GM23248 (cell line): ENCODE data around the gene HLA-A. TPM values are rescaled to one million over a fixed set of nuclear protein-coding genes. Genes with fewer than 3 reads are reported as not detected.

ENCODE experiments used
- DNase-seq: peaks from one replicate; pipeline ENCODE4 v3.0.0-alpha.2; 2015
- H2AFZ ChIP-seq: fragments of 200-600 bp; sonication (generic); 2 replicates; pipeline ENCODE4 v1.6.1; 2016; ENCODE audit warnings: antibody characterized with exemption
- H3F3A ChIP-seq: fragments of 200-600 bp; sonication (generic); 2 replicates; pipeline ENCODE4 v1.6.1; 2016; ENCODE audit warnings: mild to moderate bottlenecking, antibody characterized with exemption, mixed run types; ENCODE audit not compliant: insufficient read depth
- H3K27ac ChIP-seq: fragments of 200-600 bp; sonication (generic); 2 replicates; pipeline ENCODE4 v1.5.1; 2016; ENCODE audit warnings: mild to moderate bottlenecking
- H3K27me3 ChIP-seq: fragments of 200-600 bp; sonication (generic); replicated peaks from 2 replicates; pipeline ENCODE4 v1.6.1; 2016; ENCODE audit warnings: mild to moderate bottlenecking; ENCODE audit not compliant: insufficient read depth
- H3K36me3 ChIP-seq: fragments of 200-600 bp; sonication (generic); 2 replicates; pipeline ENCODE4 v1.6.1; 2016; ENCODE audit warnings: low read depth, mild to moderate bottlenecking
- H3K4me1 ChIP-seq: fragments of 200-600 bp; sonication (generic); 2 replicates; pipeline ENCODE4 v1.6.1; 2016; ENCODE audit warnings: mild to moderate bottlenecking; ENCODE audit not compliant: insufficient read depth
- H3K4me2 ChIP-seq: fragments of 200-600 bp; sonication (generic); one replicate; pipeline ENCODE4 v1.6.1; 2016; ENCODE audit warnings: mild to moderate bottlenecking; ENCODE audit not compliant: unreplicated experiment
- H3K4me3 ChIP-seq: fragments of 200-600 bp; sonication (generic); 2 replicates; pipeline ENCODE4 v1.5.1; 2016; ENCODE audit warnings: mild to moderate bottlenecking
- H3K79me2 ChIP-seq: fragments of 200-600 bp; sonication (generic); 2 replicates; pipeline ENCODE4 v1.6.1; 2016; ENCODE audit warnings: mild to moderate bottlenecking; ENCODE audit not compliant: insufficient read depth
- H3K9ac ChIP-seq: fragments of 200-600 bp; sonication (generic); 2 replicates; pipeline ENCODE4 v1.6.1; 2016; ENCODE audit warnings: mild to moderate bottlenecking
- H3K9me2 ChIP-seq: fragments of 200-600 bp; sonication (generic); 2 replicates; pipeline ENCODE4 v1.6.1; 2016; ENCODE audit warnings: mixed run types, mild to moderate bottlenecking, moderate library complexity; ENCODE audit not compliant: insufficient read depth
- H3K9me3 ChIP-seq: fragments of 200-600 bp; sonication (generic); one replicate; pipeline ENCODE4 v1.6.1; 2017; ENCODE audit warnings: low read depth
- H4K20me1 ChIP-seq: fragments of 200-600 bp; sonication (generic); 2 replicates; pipeline ENCODE4 v1.6.0; 2016; ENCODE audit not compliant: insufficient read depth
- EZH2 ChIP-seq: fragments of 200-600 bp; sonication (generic); IDR thresholded peaks from 2 replicates; pipeline ENCODE4 v1.6.1; 2018; ENCODE audit warnings: antibody characterized with exemption, mild to moderate bottlenecking; ENCODE audit not compliant: insufficient read depth, poor library complexity, severe bottlenecking
- EZH2phosphoT487 ChIP-seq: fragments of 200-600 bp; sonication (generic); IDR thresholded peaks from 2 replicates; pipeline ENCODE4 v1.6.1; 2018; ENCODE audit warnings: antibody characterized with exemption, moderate library complexity, mild to moderate bottlenecking, low read depth; ENCODE audit not compliant: insufficient read depth
- WGBS, 2 experiments: methylation state at CpG; one replicate each; pipeline ENCODE4 v1.1.6; 2015 to 2017; ENCODE audit warnings: low lambda C conversion rate in 2 of 2, low coverage in 1 of 2; ENCODE audit errors: missing lambda C conversion rate in 2 of 2; 5-methylcytosine and 5-hydroxymethylcytosine counted together
- in situ Hi-C: fragments of 300-500 bp; cut with MboI; formaldehyde crosslinking; loops from 2 replicates; pipeline ENCODE4 v1.15.0; 2020
- polyA plus RNA-seq: library from polyadenylated mRNA; unstranded; fragments of >200 nt; fragmentation: Nextera tagmentation; extraction: Ambion mirVana; gene quantifications from 2 replicates; pipeline ENCODE4 v1.2.1, GENCODE V29; 2016
- total RNA-seq: library from RNA; depleted of rRNA; stranded (reverse); fragments of >200 nt; shearing (Covaris generic); gene quantifications from 2 replicates; pipeline ENCODE4 v1.2.3, GENCODE V29; 2014

The HLA-A gene
- total and polyA plus RNA-seq, 2 experiments from 2014 or later = 508 to 634 TPM

DNA sequence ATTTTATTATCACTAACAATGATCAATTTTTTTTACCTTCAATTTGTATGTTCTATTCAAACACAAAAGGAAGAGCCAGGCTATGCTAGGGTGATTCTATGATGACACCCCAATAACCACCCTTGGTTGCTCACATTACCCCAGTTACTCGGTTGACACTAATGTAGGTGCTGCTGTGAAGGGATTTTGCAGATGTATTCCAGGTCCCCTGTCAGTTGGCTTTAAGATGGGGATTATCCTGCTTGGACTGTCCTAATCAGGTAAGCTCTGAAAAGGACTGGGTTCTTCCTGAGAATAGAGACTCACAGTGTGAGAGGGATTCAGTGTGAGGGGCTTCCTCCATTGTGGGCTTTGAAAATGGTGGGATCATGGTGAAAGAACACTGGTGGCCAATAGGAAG is 11.9 kb downstream of the HLA-A start:
- no peaks in the 10 kb centered on the region for H3K36me3 ChIP-seq
- H3K27ac ChIP-seq = no peak overlapping the region
- no peak overlapping the region for H3K4me3 ChIP-seq
- no peaks in the 10 kb centered on the region for H3K79me2 ChIP-seq
- no peaks in the 10 kb centered on the region for H4K20me1 ChIP-seq
- no peaks in the 10 kb centered on the region for H3F3A ChIP-seq
- no peaks in the 10 kb centered on the region for H3K9me2 ChIP-seq
- DNase-seq = no peak
- H3K9ac ChIP-seq = no peak overlapping the region
- no peaks in the 10 kb centered on the region for H3K9me3 ChIP-seq
- peaks cover 4% of the 10 kb centered on the region; the same call in 1 of the 2 replicates for H3K4me1 ChIP-seq
- no peaks in the 10 kb centered on the region for H3K27me3 ChIP-seq
- no peak overlapping the region for H2AFZ ChIP-seq
- H3K4me2 ChIP-seq = no peak overlapping the region
- in situ Hi-C loops = no loop called here
- no peak for TF ChIP-seq EZH2phosphoT487
- no peak for TF ChIP-seq EZH2
- 0% methylated on average over 1 of the region's 1 CpG for WGBS, 2 experiments

DNA sequence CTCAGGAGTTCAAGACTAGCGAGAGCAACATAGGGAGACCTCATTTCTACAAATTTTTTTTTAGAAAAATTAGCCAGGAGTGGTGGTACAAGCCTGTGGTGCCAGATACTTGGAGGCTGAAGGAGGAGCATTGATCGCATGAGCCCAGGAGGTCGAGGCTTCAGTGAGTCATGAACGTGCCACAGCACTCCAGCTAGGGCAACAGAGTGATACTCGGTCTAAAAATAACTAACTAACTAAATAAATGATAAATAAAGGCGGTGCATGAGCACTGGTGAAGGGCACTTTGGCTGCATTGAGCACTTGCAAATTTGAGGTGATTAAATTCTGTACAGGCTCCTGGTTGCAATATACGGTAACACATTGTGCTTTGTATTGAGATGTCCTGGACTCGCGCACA is 13.5 kb downstream of the HLA-A start:
- no peak overlapping the region for H3K4me3 ChIP-seq
- TF ChIP-seq EZH2phosphoT487 (no peak), EZH2 (no peak)
- no peaks in the 10 kb centered on the region for H4K20me1 ChIP-seq
- no peak overlapping the region for H3K4me2 ChIP-seq
- H3K9me2 ChIP-seq = no peaks in the 10 kb centered on the region
- no peaks in the 10 kb centered on the region for H3K9me3 ChIP-seq
- no peak overlapping the region for H2AFZ ChIP-seq
- in situ Hi-C loops = no loop called here
- H3F3A ChIP-seq = no peaks in the 10 kb centered on the region
- WGBS, 2 experiments = 81 to 82% methylated on average over 9 of the region's 9 CpGs
- no peaks in the 10 kb centered on the region for H3K36me3 ChIP-seq
- peaks cover 4% of the 10 kb centered on the region; the same call in 1 of the 2 replicates for H3K4me1 ChIP-seq
- no peak for DNase-seq
- H3K9ac ChIP-seq = no peak overlapping the region
- H3K27me3 ChIP-seq = no peaks in the 10 kb centered on the region
- H3K27ac ChIP-seq = no peak overlapping the region
- H3K79me2 ChIP-seq = no peaks in the 10 kb centered on the region

DNA sequence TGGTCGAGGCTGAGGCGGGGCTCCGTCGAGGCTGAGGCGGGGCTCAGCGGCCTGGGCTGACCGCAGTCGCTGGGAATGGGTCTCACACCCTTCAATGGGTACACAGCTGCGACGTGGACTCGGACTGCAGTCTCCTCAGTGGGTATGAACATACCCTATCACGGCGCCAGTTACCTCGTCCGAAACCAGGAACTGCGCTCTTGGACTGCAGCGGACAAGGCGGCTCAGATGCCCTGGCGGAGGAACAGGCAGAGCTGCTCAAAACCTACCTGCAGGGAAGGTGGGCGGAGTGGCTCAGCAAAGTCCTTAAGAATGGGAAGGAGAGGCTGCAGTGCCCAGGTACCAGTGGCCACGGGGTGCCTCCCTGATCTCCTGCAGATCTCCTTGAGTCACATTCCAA is 14.2 kb downstream of the HLA-A start:
- H3K9me3 ChIP-seq = no peaks in the 10 kb centered on the region
- H3K79me2 ChIP-seq = no peaks in the 10 kb centered on the region
- H3K9me2 ChIP-seq = no peaks in the 10 kb centered on the region
- in situ Hi-C loops = no loop called here
- H2AFZ ChIP-seq = no peak overlapping the region
- H3K27ac ChIP-seq = no peak overlapping the region
- H3K27me3 ChIP-seq = no peaks in the 10 kb centered on the region
- H3K4me3 ChIP-seq = no peak overlapping the region
- no peaks in the 10 kb centered on the region for H4K20me1 ChIP-seq
- H3K36me3 ChIP-seq = no peaks in the 10 kb centered on the region
- H3K4me1 ChIP-seq = peaks cover 4% of the 10 kb centered on the region; the same call in 1 of the 2 replicates
- WGBS, 2 experiments = 83 to 90% methylated on average over 17 to 21 of the region's 21 CpGs
- no peak for DNase-seq
- no peaks in the 10 kb centered on the region for H3F3A ChIP-seq
- no peak overlapping the region for H3K4me2 ChIP-seq
- TF ChIP-seq EZH2 = no peak
- TF ChIP-seq EZH2phosphoT487 = no peak
- H3K9ac ChIP-seq = no peak overlapping the region

DNA sequence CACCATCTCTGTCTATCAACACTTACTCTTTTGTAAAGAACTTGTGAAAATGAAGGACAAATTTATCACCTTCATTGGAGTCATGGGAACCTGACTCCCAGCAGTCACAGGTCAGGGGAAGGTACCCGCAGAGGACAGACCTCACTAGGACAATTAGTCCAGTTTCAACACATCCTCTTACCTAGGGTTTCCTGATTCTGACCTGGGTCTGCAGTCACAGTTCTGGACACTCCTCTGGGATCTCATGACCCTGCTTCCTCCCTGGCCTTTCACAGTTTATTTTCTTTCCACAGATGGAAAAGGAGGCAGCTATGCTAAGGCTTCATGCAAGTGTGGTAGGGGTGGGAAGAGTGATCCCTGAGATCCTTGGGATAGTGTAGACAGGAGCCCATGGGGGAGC is 15.7 kb downstream of the HLA-A start:
- no peak for TF ChIP-seq EZH2
- TF ChIP-seq EZH2phosphoT487 = no peak
- Histone ChIP-seq H3K27me3 (no peaks in the 10 kb centered on the region), H3K27ac (no peak overlapping the region), H2AFZ (no peak overlapping the region), H4K20me1 (no peaks in the 10 kb centered on the region), H3K9ac (no peak overlapping the region), H3K4me2 (no peak overlapping the region), H3K4me1 (no peaks in the 10 kb centered on the region), H3K4me3 (no peak overlapping the region), H3K36me3 (no peaks in the 10 kb centered on the region), H3K9me2 (no peaks in the 10 kb centered on the region), H3K9me3 (no peaks in the 10 kb centered on the region), H3K79me2 (no peaks in the 10 kb centered on the region), H3F3A (no peaks in the 10 kb centered on the region)
- no peak for DNase-seq
- in situ Hi-C loops = no loop called here
- 93 to 100% methylated on average over 1 of the region's 1 CpG for WGBS, 2 experiments

DNA sequence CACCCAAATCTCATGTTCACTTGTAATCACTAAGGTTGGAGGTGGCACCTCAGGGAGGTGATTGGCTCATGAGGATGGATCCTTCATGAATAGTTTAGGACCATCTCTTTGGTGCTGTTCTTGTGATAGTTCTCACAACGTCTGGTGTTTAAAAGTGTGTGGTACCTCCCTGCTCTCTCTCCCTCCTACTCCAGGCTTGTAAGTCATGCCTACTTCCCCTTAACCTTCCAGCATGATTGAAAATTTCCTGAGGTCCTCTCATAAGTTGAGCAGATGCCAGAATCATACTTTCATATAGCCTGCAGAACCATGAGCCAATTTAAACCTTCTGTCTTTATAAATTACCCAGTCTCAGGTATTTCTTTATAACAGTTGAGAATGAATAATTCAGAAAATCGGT is 16.6 kb downstream of the HLA-A start:
- Histone ChIP-seq H3K4me1 (no peaks in the 10 kb centered on the region), H2AFZ (no peak overlapping the region), H4K20me1 (no peaks in the 10 kb centered on the region), H3K9me3 (no peaks in the 10 kb centered on the region), H3K27me3 (no peaks in the 10 kb centered on the region), H3K4me3 (no peak overlapping the region), H3K36me3 (no peaks in the 10 kb centered on the region), H3K9me2 (no peaks in the 10 kb centered on the region), H3K27ac (no peak overlapping the region), H3K4me2 (no peak overlapping the region), H3K9ac (no peak overlapping the region), H3F3A (no peaks in the 10 kb centered on the region), H3K79me2 (no peaks in the 10 kb centered on the region)
- DNase-seq = no peak
- in situ Hi-C loops = no loop called here
- 26 to 28% methylated on average over 2 of the region's 2 CpGs for WGBS, 2 experiments
- TF ChIP-seq EZH2 = no peak
- no peak for TF ChIP-seq EZH2phosphoT487
